Chondrocyte (in vitro differentiated cells): ENCODE measurements around the gene FGD3. TPM values are rescaled to one million over a fixed set of nuclear protein-coding genes. Genes with fewer than 3 reads are reported as not detected.
A peak's percentile ranks its signal among the peaks of the same experiment; 100 is the strongest.

Experiments
- DNase-seq: peaks from one replicate; pipeline ENCODE4 v3.0.0; 2021; ENCODE audit warnings: mixed read lengths, low spot score
- H3K27ac Mint-ChIP-seq: one replicate; pipeline ENCODE4 v1.8.0; 2021; ENCODE audit warnings: mild to moderate bottlenecking, moderate library complexity, mixed read lengths; ENCODE audit not compliant: unreplicated experiment
- H3K27me3 Mint-ChIP-seq: 2 replicates; pipeline ENCODE4 v1.8.0; 2021; ENCODE audit warnings: low read depth, mixed read lengths
- H3K36me3 Mint-ChIP-seq: 2 replicates; pipeline ENCODE4 v1.8.0; 2021; ENCODE audit warnings: low read depth, mixed read lengths
- H3K4me1 Mint-ChIP-seq: 2 replicates; pipeline ENCODE4 v1.8.0; 2021; ENCODE audit warnings: low read depth, mild to moderate bottlenecking, mixed read lengths
- H3K4me3 Mint-ChIP-seq: one replicate; pipeline ENCODE4 v1.8.0; 2021; ENCODE audit warnings: mild to moderate bottlenecking, moderate library complexity, mixed read lengths; ENCODE audit not compliant: unreplicated experiment
- H3K9me3 Mint-ChIP-seq: 2 replicates; pipeline ENCODE4 v1.8.0; 2021; ENCODE audit warnings: low read depth, mixed read lengths
- CTCF ChIP-seq: fragments of 200-600 bp; sonication (generic); IDR thresholded peaks from 2 replicates; pipeline ENCODE4 v1.5.0; 2021; ENCODE audit warnings: antibody characterized with exemption, mild to moderate bottlenecking, moderate library complexity
- total RNA-seq: library from RNA; stranded (reverse); gene quantifications from 3 replicates; pipeline ENCODE4 v1.2.1, GENCODE V29; 2021

The FGD3 gene
- total RNA-seq, 1 donor from 2014 or later = not detected

DNA sequence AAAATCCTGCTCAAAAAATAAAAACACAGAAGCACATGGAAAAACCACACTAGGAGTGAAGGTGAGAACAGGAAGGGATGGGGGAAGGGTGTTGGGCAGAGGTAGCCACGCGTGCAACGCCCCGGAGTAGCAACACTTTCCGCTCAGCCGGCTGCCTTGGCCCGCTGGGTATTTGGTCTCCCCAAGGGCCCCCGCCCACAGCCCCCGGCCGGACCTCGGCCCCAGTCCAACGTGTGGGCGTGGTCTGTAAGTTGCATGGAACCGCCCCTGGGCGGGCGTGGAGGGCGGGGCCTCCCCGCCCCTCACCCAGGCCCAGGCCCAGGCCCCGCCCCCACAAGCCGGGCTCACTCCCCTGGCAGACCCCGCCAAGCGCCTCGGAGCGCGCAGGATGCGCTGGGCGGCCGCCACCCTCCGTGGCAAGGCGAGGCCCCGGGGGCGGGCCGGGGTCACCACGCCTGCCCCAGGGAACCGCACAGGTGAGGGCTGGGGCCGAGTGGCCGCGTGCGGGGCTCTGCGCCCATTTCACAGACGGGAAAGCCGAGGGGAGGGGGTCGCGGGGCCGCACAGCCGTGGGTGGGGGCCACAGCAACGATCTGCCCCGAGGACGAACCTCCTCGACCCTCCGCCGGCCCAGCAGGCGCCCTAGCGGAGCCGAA, 111.2 kb downstream of the FGD3 start, which contains the start of gene SUSD3:
SUSD3 (plus strand) TSS at position 347 of the 656 bp plus-strand sequence; CDS start at position 389, 42 bp downstream.
- Mint-ChIP-seq H3K36me3 (no peaks in the 10 kb centered on the region), H3K4me1 (peaks cover 6% of the 10 kb centered on the region), H3K27me3 (peaks cover 10% of the 10 kb centered on the region), H3K27ac (no peak within 1 kb of the TSS), H3K4me3 (peak within 1 kb of the TSS; percentile 36), H3K9me3 (no peaks in the 10 kb centered on the region)
- DNase-seq = no peak
- TF ChIP-seq CTCF = no peak

DNA sequence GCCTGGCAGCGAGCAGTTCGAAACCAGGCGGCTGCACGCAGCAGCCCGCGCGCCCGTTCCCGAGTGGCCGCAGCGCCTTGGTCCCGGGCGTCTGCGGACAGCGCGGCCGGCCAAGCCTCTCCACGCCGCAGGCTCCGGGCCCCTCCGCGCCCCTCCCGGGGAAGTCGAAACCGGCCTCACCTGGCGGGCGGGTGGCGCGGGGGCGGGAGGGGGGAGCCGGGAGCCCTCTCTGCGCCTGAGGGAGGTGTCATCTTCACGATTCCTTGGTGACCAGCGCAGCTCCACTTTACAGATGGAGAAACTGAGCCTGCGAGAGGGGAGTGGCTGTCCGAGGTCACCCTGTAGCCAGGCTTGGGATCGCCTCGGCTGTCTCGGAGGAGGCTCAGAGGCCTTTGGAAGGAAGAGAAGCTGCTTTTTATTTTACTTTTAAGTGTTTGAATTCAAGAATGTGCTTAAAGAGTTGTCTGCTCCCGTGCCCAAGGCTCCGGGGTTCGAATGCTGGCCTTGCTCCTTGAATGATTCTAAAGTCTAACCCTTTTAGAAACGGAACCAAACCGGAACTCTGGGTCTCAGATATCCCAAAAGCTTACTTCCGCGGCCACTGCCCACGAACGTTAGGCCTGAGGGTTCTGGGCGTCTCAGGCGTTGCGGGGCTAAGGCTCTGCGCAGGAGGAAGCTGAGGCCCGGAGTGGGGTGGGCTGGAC, 111.8 kb downstream of the FGD3 start:
- no peak for DNase-seq

GRCh38 chr9:93059715-93060578, 112.6 kb downstream of the FGD3 start:
- Mint-ChIP-seq H3K27me3 (peaks cover 13% of the 10 kb centered on the region), H3K27ac (no peak overlapping the region), H3K4me1 (peaks cover 3% of the 10 kb centered on the region), H3K4me3 (no peak overlapping the region), H3K36me3 (no peaks in the 10 kb centered on the region), H3K9me3 (no peaks in the 10 kb centered on the region)
- DNase-seq = no peak
- TF ChIP-seq CTCF = no peak

More for the DNA sequence above, 111.8 kb downstream of the FGD3 start:
- Mint-ChIP-seq H3K36me3 (no peaks in the 10 kb centered on the region), H3K27ac (no peak overlapping the region), H3K4me3 (peak overlapping the region; percentile 36), H3K27me3 (peaks cover 12% of the 10 kb centered on the region), H3K9me3 (no peaks in the 10 kb centered on the region), H3K4me1 (peaks cover 6% of the 10 kb centered on the region)
- no peak for TF ChIP-seq CTCF

DNA sequence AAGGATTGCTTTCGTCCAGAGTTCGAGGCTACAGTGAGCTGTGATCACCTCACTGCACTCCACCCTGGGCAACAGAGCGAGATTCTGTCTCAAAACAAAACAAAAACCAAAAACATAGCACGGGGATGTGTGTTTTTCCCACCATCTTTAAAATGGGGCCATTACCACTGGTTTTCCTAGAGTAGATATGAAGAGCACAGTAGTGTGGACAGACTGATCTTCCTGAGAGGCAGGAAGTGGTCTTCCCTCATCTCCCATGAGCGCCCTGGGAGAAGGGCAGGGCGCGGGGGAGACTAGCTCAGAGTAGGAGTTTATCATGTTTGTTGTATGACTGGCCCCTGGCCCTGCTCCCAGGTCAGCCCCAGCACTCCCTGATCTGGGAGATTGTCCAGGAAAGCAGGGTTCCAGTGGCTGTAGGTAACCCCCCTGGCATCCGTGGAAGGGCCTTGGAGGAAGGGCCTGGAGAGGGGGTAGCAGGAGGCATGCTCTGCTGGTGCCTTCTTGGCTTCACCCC, 113.5 kb downstream of the FGD3 start:
- peaks cover 3% of the 10 kb centered on the region for H3K4me1 Mint-ChIP-seq
- no peak for DNase-seq
- TF ChIP-seq CTCF = no peak
- no peak overlapping the region for H3K4me3 Mint-ChIP-seq
- H3K27me3 Mint-ChIP-seq = peaks cover 15% of the 10 kb centered on the region
- H3K36me3 Mint-ChIP-seq = no peaks in the 10 kb centered on the region
- H3K27ac Mint-ChIP-seq = no peak overlapping the region
- H3K9me3 Mint-ChIP-seq = no peaks in the 10 kb centered on the region
